ENCODE results near the gene IFT81.

The IFT81 gene

DNA sequence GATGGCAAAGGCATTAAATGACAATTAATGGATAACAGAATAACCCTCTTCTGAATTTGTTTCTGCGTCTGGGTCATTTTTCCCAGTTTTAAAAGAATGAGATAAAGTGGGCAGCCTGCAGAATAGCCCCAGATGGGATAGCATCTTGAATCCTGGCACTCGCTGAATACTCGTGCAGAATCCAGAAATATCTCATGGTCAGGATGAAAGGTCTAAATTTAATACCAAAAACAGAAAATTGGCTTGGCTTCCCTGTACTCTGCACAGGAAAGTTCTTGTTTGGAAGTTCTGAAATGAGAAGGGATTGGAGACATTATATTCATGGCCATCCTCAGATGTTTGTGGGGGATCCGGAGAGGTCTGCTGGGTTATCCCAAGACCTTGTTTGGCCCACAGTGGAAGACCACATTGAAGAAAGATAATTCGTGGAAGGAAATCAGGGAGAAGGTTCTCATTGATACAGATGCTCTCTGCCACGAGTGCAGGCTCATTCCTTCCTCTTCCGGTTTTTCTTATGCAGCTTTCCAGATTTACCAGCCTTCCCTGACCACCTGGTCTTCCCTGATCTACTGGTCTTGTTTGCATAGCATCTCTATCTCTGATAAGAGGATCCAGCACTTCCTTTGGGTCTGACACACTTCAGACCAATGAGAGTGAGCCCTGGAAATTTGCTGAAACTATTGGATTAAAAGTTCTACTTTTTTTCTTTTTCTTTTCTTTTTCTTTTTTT is 6.0 kb upstream of the IFT81 start:
- no peak for TF ChIP-seq EGR1 (IDR thresholded peaks at IDR 0.05)
- no peak for TF ChIP-seq ZBTB7A (IDR thresholded peaks at IDR 0.05; ENCODE audit: low read depth)
- TF ChIP-seq NFIC (IDR thresholded peaks at IDR 0.05), result no peak
- TF ChIP-seq CREB1 (IDR thresholded peaks at IDR 0.05; ENCODE audit: low read depth), result no peak
- no peak for TF ChIP-seq EP300 (IDR thresholded peaks at IDR 0.05; ENCODE audit: borderline replicate concordance)
- no peak for TF ChIP-seq TCF12 (IDR thresholded peaks at IDR 0.05; ENCODE audit: low read depth)
- TF ChIP-seq RAD21 (IDR thresholded peaks at IDR 0.05; ENCODE audit: low read depth), result no peak
- no peak for TF ChIP-seq YY1 (IDR thresholded peaks at IDR 0.05; ENCODE audit: low read depth)

DNA sequence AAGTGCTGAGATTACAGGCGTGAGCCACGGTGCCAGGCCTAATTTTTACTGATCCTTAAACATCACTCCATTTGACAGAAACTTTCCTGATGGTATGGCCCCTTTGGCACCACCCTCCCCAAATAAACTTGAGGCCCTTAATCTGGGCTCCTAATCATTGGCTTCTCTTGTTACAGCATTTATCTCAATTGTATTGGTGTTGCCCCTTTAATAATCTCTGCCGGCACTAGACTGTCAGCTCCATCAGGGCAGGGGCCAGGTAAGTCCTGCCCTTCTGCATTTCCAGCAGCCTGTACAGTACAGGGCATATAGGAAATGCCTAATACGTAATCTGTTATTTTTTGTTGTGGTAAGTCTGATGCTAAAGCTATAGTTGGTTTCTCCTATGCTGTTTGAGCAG is 1.2 kb upstream of the IFT81 start:
- TF ChIP-seq EGR1 (IDR thresholded peaks at IDR 0.05) (no peak), TAF1 (IDR thresholded peaks at IDR 0.05; ENCODE audit: low read depth) (no peak), TCF12 (IDR thresholded peaks at IDR 0.05; ENCODE audit: low read depth) (no peak), EP300 (IDR thresholded peaks at IDR 0.05; ENCODE audit: borderline replicate concordance) (no peak), CEBPB (IDR thresholded peaks at IDR 0.05) (no peak), CREB1 (IDR thresholded peaks at IDR 0.05; ENCODE audit: low read depth) (no peak), YY1 (IDR thresholded peaks at IDR 0.05; ENCODE audit: low read depth) (no peak), NFIC (IDR thresholded peaks at IDR 0.05) (no peak), TEAD4 (IDR thresholded peaks at IDR 0.05) (no peak), RAD21 (IDR thresholded peaks at IDR 0.05; ENCODE audit: low read depth) (no peak)
- TF ChIP-seq, protein P1, sequence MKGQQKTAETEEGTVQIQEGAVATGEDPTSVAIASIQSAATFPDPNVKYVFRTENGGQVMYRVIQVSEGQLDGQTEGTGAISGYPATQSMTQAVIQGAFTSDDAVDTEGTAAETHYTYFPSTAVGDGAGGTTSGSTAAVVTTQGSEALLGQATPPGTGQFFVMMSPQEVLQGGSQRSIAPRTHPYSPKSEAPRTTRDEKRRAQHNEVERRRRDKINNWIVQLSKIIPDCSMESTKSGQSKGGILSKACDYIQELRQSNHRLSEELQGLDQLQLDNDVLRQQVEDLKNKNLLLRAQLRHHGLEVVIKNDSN (IDR thresholded peaks at IDR 0.05), result no peak
- TF ChIP-seq, protein P2, sequence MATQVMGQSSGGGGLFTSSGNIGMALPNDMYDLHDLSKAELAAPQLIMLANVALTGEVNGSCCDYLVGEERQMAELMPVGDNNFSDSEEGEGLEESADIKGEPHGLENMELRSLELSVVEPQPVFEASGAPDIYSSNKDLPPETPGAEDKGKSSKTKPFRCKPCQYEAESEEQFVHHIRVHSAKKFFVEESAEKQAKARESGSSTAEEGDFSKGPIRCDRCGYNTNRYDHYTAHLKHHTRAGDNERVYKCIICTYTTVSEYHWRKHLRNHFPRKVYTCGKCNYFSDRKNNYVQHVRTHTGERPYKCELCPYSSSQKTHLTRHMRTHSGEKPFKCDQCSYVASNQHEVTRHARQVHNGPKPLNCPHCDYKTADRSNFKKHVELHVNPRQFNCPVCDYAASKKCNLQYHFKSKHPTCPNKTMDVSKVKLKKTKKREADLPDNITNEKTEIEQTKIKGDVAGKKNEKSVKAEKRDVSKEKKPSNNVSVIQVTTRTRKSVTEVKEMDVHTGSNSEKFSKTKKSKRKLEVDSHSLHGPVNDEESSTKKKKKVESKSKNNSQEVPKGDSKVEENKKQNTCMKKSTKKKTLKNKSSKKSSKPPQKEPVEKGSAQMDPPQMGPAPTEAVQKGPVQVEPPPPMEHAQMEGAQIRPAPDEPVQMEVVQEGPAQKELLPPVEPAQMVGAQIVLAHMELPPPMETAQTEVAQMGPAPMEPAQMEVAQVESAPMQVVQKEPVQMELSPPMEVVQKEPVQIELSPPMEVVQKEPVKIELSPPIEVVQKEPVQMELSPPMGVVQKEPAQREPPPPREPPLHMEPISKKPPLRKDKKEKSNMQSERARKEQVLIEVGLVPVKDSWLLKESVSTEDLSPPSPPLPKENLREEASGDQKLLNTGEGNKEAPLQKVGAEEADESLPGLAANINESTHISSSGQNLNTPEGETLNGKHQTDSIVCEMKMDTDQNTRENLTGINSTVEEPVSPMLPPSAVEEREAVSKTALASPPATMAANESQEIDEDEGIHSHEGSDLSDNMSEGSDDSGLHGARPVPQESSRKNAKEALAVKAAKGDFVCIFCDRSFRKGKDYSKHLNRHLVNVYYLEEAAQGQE (IDR thresholded peaks at IDR 0.05; ENCODE audit: low read depth), result no peak

DNA sequence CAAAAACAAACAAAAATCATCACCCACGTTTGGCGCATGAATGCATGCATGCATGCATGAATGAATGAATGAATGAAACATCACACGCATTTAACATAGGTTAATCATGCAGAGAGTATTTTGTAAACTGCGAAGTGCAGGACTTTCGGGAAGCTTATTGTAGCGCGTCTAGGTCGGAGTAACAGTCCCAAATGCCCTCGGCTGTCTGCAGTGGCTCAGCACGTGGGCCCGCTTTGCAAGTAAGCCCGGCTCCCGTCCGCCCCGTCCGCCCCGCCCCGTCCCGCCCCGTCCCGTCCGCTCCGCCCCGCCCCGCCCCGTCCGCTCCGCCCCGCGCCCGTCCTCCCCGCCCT is 263 bp upstream of the IFT81 start:
- no peak for TF ChIP-seq FOXM1 (IDR thresholded peaks at IDR 0.05; ENCODE audit: borderline replicate concordance, low read depth)
- TF ChIP-seq RAD21 (IDR thresholded peaks at IDR 0.05; ENCODE audit: low read depth), result no peak
- TF ChIP-seq, protein P1 (IDR thresholded peaks at IDR 0.05), result peak; percentile 52; the same call in 1 of the 2 replicates
- TF ChIP-seq, protein P3, sequence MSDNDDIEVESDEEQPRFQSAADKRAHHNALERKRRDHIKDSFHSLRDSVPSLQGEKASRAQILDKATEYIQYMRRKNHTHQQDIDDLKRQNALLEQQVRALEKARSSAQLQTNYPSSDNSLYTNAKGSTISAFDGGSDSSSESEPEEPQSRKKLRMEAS (IDR thresholded peaks at IDR 0.05), result peak; percentile 99
- TF ChIP-seq ZBTB7A (IDR thresholded peaks at IDR 0.05; ENCODE audit: low read depth), result no peak
- TF ChIP-seq TAF1 (IDR thresholded peaks at IDR 0.05; ENCODE audit: low read depth), result no peak
- TF ChIP-seq YY1 (IDR thresholded peaks at IDR 0.05; ENCODE audit: low read depth), result no peak
- TF ChIP-seq EP300 (IDR thresholded peaks at IDR 0.05; ENCODE audit: borderline replicate concordance), result no peak
- TF ChIP-seq, protein P2 (IDR thresholded peaks at IDR 0.05; ENCODE audit: low read depth), result no peak

DNA sequence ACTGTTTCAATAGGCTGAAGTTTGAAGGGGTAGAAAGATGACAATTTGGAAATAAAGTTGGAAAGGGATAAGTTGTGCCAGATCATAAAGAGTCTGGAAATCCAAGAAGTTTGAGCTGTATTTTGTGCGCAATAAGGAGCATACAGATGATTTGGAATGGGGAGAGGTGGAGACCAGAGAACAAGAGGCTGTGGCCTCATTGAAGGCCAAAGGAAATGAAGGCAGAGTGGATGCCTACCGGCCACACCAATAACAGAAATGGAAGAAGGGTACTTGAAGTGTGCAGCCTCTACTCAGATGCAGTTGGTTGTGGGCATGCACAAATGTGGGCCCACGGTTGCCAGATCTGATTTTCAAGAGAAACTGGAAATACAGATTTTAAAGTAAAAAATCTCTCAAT is 2.4 kb downstream of the IFT81 start:
- TF ChIP-seq RAD21 (IDR thresholded peaks at IDR 0.05; ENCODE audit: low read depth) (no peak), FOXM1 (IDR thresholded peaks at IDR 0.05; ENCODE audit: borderline replicate concordance, low read depth) (no peak), ZBTB7A (IDR thresholded peaks at IDR 0.05; ENCODE audit: low read depth) (no peak), TAF1 (IDR thresholded peaks at IDR 0.05; ENCODE audit: low read depth) (no peak), YY1 (IDR thresholded peaks at IDR 0.05; ENCODE audit: low read depth) (no peak), TCF12 (IDR thresholded peaks at IDR 0.05; ENCODE audit: low read depth) (no peak), NFIC (IDR thresholded peaks at IDR 0.05) (no peak), CREB1 (IDR thresholded peaks at IDR 0.05; ENCODE audit: low read depth) (no peak), EGR1 (IDR thresholded peaks at IDR 0.05) (no peak), TEAD4 (IDR thresholded peaks at IDR 0.05) (no peak), EP300 (IDR thresholded peaks at IDR 0.05; ENCODE audit: borderline replicate concordance) (no peak)
- TF ChIP-seq, protein P2 (IDR thresholded peaks at IDR 0.05; ENCODE audit: low read depth), result no peak
- TF ChIP-seq, protein P3 (IDR thresholded peaks at IDR 0.05), result no peak
- TF ChIP-seq, protein P1 (IDR thresholded peaks at IDR 0.05), result no peak

Measured in Ishikawa (cell line).